ENCODE measurements around the gene INPP4B.

- TF ChIP-seq RAD21 (IDR thresholded peaks at IDR 0.05; ENCODE audit: low read length) (no peak), POLR2A (IDR thresholded peaks at IDR 0.05; ENCODE audit: low read depth, low read length) (no peak), MXI1 (IDR thresholded peaks at IDR 0.05; ENCODE audit: borderline replicate concordance, low read depth, low read length) (no peak), SMC3 (IDR thresholded peaks at IDR 0.05; ENCODE audit: low read depth, low read length) (no peak), CEBPB (IDR thresholded peaks at IDR 0.05; ENCODE audit: low read depth, low read length) (no peak), FOS (IDR thresholded peaks at IDR 0.05; ENCODE audit: low read depth, low read length) (no peak)
- TF ChIP-seq, protein P1, sequence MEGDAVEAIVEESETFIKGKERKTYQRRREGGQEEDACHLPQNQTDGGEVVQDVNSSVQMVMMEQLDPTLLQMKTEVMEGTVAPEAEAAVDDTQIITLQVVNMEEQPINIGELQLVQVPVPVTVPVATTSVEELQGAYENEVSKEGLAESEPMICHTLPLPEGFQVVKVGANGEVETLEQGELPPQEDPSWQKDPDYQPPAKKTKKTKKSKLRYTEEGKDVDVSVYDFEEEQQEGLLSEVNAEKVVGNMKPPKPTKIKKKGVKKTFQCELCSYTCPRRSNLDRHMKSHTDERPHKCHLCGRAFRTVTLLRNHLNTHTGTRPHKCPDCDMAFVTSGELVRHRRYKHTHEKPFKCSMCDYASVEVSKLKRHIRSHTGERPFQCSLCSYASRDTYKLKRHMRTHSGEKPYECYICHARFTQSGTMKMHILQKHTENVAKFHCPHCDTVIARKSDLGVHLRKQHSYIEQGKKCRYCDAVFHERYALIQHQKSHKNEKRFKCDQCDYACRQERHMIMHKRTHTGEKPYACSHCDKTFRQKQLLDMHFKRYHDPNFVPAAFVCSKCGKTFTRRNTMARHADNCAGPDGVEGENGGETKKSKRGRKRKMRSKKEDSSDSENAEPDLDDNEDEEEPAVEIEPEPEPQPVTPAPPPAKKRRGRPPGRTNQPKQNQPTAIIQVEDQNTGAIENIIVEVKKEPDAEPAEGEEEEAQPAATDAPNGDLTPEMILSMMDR (conservative IDR thresholded peaks at IDR 0.05; ENCODE audit: low read depth, low read length), result no peak
- TF ChIP-seq, protein P2, sequence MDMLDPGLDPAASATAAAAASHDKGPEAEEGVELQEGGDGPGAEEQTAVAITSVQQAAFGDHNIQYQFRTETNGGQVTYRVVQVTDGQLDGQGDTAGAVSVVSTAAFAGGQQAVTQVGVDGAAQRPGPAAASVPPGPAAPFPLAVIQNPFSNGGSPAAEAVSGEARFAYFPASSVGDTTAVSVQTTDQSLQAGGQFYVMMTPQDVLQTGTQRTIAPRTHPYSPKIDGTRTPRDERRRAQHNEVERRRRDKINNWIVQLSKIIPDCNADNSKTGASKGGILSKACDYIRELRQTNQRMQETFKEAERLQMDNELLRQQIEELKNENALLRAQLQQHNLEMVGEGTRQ (IDR thresholded peaks at IDR 0.05; ENCODE audit: low read depth, low read length), result no peak
Measured at GRCh38 chr4:142549726-142550463, 296.2 kb downstream of the INPP4B start.
